ENCODE measurements around the gene LTB.

GRCh38 chr6:31541658-31542521 is 40.3 kb downstream of the LTB start, which contains the start of gene DDX39B:
- TF ChIP-seq EZH2phosphoT487 (IDR thresholded peaks at IDR 0.05; ENCODE audit: low read depth) (no peak), CTCF (IDR thresholded peaks at IDR 0.05; ENCODE audit: low read depth, low read length) (no peak)

Measured in OCI-LY3 (cell line).